Type B pancreatic cell (in vitro differentiated cells): ENCODE data around the gene PLPPR4. TPM values are rescaled to one million over a fixed set of nuclear protein-coding genes. Genes with fewer than 3 reads are reported as not detected.

Experiments
- DNase-seq: peaks from one replicate; pipeline ENCODE4 v3.0.0; 2021; ENCODE audit warnings: mixed read lengths; ENCODE audit not compliant: unreplicated experiment; ENCODE audit errors: extremely low spot score
- H3K27ac Mint-ChIP-seq: 2 replicates; pipeline ENCODE4 v1.8.0; 2021; ENCODE audit warnings: mild to moderate bottlenecking, mixed read lengths
- H3K27me3 Mint-ChIP-seq: 2 replicates; pipeline ENCODE4 v1.8.0; 2021; ENCODE audit warnings: mixed read lengths
- H3K36me3 Mint-ChIP-seq: 2 replicates; pipeline ENCODE4 v1.8.0; 2021; ENCODE audit warnings: mixed read lengths
- H3K4me1 Mint-ChIP-seq: one replicate; pipeline ENCODE4 v1.8.0; 2021; ENCODE audit warnings: mixed read lengths; ENCODE audit not compliant: unreplicated experiment
- H3K4me3 Mint-ChIP-seq: 2 replicates; pipeline ENCODE4 v1.8.0; 2021; ENCODE audit warnings: mild to moderate bottlenecking, mixed read lengths
- H3K9me3 Mint-ChIP-seq: 2 replicates; pipeline ENCODE4 v1.8.0; 2021; ENCODE audit warnings: mixed read lengths
- CTCF ChIP-seq: fragments of 200-600 bp; sonication (generic); conservative IDR thresholded peaks from 2 replicates; pipeline ENCODE4 v1.5.0; 2021; ENCODE audit warnings: antibody characterized with exemption, mild to moderate bottlenecking
- long read RNA-seq: library from polyadenylated mRNA; unstranded; transcript quantifications from one replicate; pipeline ENCODE4 v2.0.0, GENCODE V29; 2020
- total RNA-seq: library from RNA; stranded (reverse); gene quantifications from 2 replicates; pipeline ENCODE4 v1.2.1, GENCODE V29; 2021; ENCODE audit warnings: low replicate concordance

PLPPR4 gene
- 2.0 and 2.6 TPM in 2 replicates for total RNA-seq
- long read RNA-seq, full-length matches to known transcripts = 2 of 4 reads
- long read RNA-seq, partial matches to known transcripts = 0 of 4 reads
- long read RNA-seq, other reads (novel, unspliced or antisense) = 2 of 4 reads

GRCh38 chr1:99264201-99265021 lies at the start of gene PLPPR4:
Gene PLPPR4, plus strand, starts transcription at chr1:99264492. Its CDS starts 102 bp downstream, at chr1:99264594.
- peaks cover 4% of the 10 kb centered on the region for H3K4me1 Mint-ChIP-seq
- H3K4me3 Mint-ChIP-seq = peak within 1 kb of the TSS; percentile 90
- peak; percentile 78 for DNase-seq
- H3K27ac Mint-ChIP-seq = no peak within 1 kb of the TSS
- H3K36me3 Mint-ChIP-seq = no peaks in the 10 kb centered on the region
- TF ChIP-seq CTCF = peak; percentile 36
- H3K9me3 Mint-ChIP-seq = no peaks in the 10 kb centered on the region
- peaks cover 53% of the 10 kb centered on the region for H3K27me3 Mint-ChIP-seq

- Mint-ChIP-seq H3K4me1 (no peaks in the 10 kb centered on the region), H3K27ac (no peak overlapping the region), H3K9me3 (no peaks in the 10 kb centered on the region), H3K4me3 (no peak overlapping the region), H3K36me3 (no peaks in the 10 kb centered on the region), H3K27me3 (no peaks in the 10 kb centered on the region)
- TF ChIP-seq CTCF = no peak
- DNase-seq = no peak
These were observed 47.3 kb upstream of the PLPPR4 start for GRCh38 chr1:99216956-99217355.

GRCh38 chr1:99217599-99217998 lies 46.7 kb upstream of the PLPPR4 start:
- Mint-ChIP-seq H3K4me3 (no peak overlapping the region), H3K9me3 (no peaks in the 10 kb centered on the region), H3K36me3 (no peaks in the 10 kb centered on the region), H3K27ac (no peak overlapping the region), H3K27me3 (peaks cover 3% of the 10 kb centered on the region), H3K4me1 (no peaks in the 10 kb centered on the region)
- TF ChIP-seq CTCF = no peak
- no peak for DNase-seq

GRCh38 chr1:99218572-99218971 lies 45.7 kb upstream of the PLPPR4 start:
- Mint-ChIP-seq H3K27ac (no peak overlapping the region), H3K4me3 (no peak overlapping the region), H3K9me3 (no peaks in the 10 kb centered on the region), H3K27me3 (peaks cover 3% of the 10 kb centered on the region), H3K36me3 (no peaks in the 10 kb centered on the region), H3K4me1 (no peaks in the 10 kb centered on the region)
- no peak for DNase-seq
- no peak for TF ChIP-seq CTCF

GRCh38 chr1:99218999-99219398 lies 45.3 kb upstream of the PLPPR4 start:
- H3K27ac Mint-ChIP-seq = no peak overlapping the region
- H3K4me3 Mint-ChIP-seq = no peak overlapping the region
- no peaks in the 10 kb centered on the region for H3K4me1 Mint-ChIP-seq
- no peaks in the 10 kb centered on the region for H3K36me3 Mint-ChIP-seq
- no peaks in the 10 kb centered on the region for H3K9me3 Mint-ChIP-seq
- no peak for TF ChIP-seq CTCF
- H3K27me3 Mint-ChIP-seq = peaks cover 3% of the 10 kb centered on the region
- DNase-seq = no peak
